ENCODE data around the gene CACNA2D3. TPM values are rescaled to one million over a fixed set of nuclear protein-coding genes. Genes with fewer than 3 reads are reported as not detected.

The CACNA2D3 gene
- total and polyA plus RNA-seq, 2 experiments from 2014 or later, result 1.1 to 2.5 TPM

DNA sequence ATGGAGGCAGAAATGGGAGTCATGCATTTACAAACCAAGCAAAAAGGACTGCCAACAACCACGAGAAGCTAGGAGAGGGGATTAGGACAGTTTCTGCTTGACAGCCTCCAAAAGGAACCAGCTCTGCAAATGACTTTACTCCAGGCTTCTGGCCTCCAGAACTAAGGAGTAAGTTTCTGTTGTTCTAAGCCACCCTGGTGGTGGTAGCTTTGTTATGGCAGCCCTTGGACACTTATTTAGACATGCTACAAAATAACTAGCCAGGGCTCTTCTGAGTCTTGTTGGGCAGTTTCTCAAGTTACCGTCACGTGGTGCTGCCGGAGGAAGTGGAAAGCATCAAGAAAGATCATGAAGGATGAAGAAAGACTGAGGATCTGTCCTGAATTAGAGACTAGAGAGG, 419.0 kb downstream of the CACNA2D3 start:
- Histone ChIP-seq H3K4me3 (no peak overlapping the region), H3K79me2 (no peaks in the 10 kb centered on the region), H3K27ac (no peak overlapping the region), H3K27me3 (no peaks in the 10 kb centered on the region), H3K9me2 (replicated peaks; ENCODE audit: insufficient read depth) (no peaks in the 10 kb centered on the region), H3K9me3 (ENCODE audit: low read depth) (no peaks in the 10 kb centered on the region), H3K36me3 (replicated peaks; ENCODE audit: insufficient read depth, low read depth) (no peaks in the 10 kb centered on the region), H3K4me2 (no peak overlapping the region), H3K4me1 (ENCODE audit: insufficient read depth) (no peaks in the 10 kb centered on the region), H2AFZ (no peak overlapping the region), H4K20me1 (ENCODE audit: insufficient read depth, poor library complexity, severe bottlenecking) (no peaks in the 10 kb centered on the region)
- TF ChIP-seq EZH2phosphoT487 (IDR thresholded peaks at IDR 0.05; ENCODE audit: low read depth, severe bottlenecking, unreplicated experiment), result no peak
- TF ChIP-seq, protein P1, sequence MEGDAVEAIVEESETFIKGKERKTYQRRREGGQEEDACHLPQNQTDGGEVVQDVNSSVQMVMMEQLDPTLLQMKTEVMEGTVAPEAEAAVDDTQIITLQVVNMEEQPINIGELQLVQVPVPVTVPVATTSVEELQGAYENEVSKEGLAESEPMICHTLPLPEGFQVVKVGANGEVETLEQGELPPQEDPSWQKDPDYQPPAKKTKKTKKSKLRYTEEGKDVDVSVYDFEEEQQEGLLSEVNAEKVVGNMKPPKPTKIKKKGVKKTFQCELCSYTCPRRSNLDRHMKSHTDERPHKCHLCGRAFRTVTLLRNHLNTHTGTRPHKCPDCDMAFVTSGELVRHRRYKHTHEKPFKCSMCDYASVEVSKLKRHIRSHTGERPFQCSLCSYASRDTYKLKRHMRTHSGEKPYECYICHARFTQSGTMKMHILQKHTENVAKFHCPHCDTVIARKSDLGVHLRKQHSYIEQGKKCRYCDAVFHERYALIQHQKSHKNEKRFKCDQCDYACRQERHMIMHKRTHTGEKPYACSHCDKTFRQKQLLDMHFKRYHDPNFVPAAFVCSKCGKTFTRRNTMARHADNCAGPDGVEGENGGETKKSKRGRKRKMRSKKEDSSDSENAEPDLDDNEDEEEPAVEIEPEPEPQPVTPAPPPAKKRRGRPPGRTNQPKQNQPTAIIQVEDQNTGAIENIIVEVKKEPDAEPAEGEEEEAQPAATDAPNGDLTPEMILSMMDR (IDR thresholded peaks at IDR 0.05; ENCODE audit: poor library complexity), result no peak
- TF ChIP-seq EZH2 (IDR thresholded peaks at IDR 0.05; ENCODE audit: borderline replicate concordance), result no peak
- 95% methylated on average over 4 of the region's 4 CpGs for WGBS (ENCODE audit: low lambda C conversion rate, missing lambda C conversion rate)
- DNase-seq (ENCODE audit: low spot score), result no peak

- Histone ChIP-seq H3K4me3 (no peak overlapping the region), H3K36me3 (replicated peaks; ENCODE audit: insufficient read depth, low read depth) (no peaks in the 10 kb centered on the region), H2AFZ (no peak overlapping the region), H3K9me3 (ENCODE audit: low read depth) (no peaks in the 10 kb centered on the region), H3K4me1 (ENCODE audit: insufficient read depth) (no peaks in the 10 kb centered on the region), H3K79me2 (no peaks in the 10 kb centered on the region), H3K27me3 (no peaks in the 10 kb centered on the region), H3K27ac (no peak overlapping the region), H3K9me2 (replicated peaks; ENCODE audit: insufficient read depth) (no peaks in the 10 kb centered on the region), H3K4me2 (no peak overlapping the region), H4K20me1 (ENCODE audit: insufficient read depth, poor library complexity, severe bottlenecking) (no peaks in the 10 kb centered on the region)
- no peak for DNase-seq (ENCODE audit: low spot score)
- TF ChIP-seq, protein P1 (IDR thresholded peaks at IDR 0.05; ENCODE audit: poor library complexity), result no peak
- TF ChIP-seq EZH2 (IDR thresholded peaks at IDR 0.05; ENCODE audit: borderline replicate concordance) (no peak), EZH2phosphoT487 (IDR thresholded peaks at IDR 0.05; ENCODE audit: low read depth, severe bottlenecking, unreplicated experiment) (no peak)
- 35% methylated on average over 3 of the region's 3 CpGs for WGBS (ENCODE audit: low lambda C conversion rate, missing lambda C conversion rate)
These were observed 421.1 kb downstream of the CACNA2D3 start for GRCh38 chr3:54543446-54543845.

- no peak overlapping the region for H3K4me3 ChIP-seq
- no peaks in the 10 kb centered on the region for H3K4me1 ChIP-seq (ENCODE audit: insufficient read depth)
- H2AFZ ChIP-seq, result no peak overlapping the region
- no peak for DNase-seq (ENCODE audit: low spot score)
- no peaks in the 10 kb centered on the region for H3K36me3 ChIP-seq (replicated peaks; ENCODE audit: insufficient read depth, low read depth)
- H3K9me3 ChIP-seq (ENCODE audit: low read depth), result no peaks in the 10 kb centered on the region
- H3K27ac ChIP-seq, result no peak overlapping the region
- H3K27me3 ChIP-seq, result no peaks in the 10 kb centered on the region
- H3K4me2 ChIP-seq, result no peak overlapping the region
- H3K79me2 ChIP-seq, result no peaks in the 10 kb centered on the region
- no peaks in the 10 kb centered on the region for H3K9me2 ChIP-seq (replicated peaks; ENCODE audit: insufficient read depth)
- no peak for TF ChIP-seq EZH2 (IDR thresholded peaks at IDR 0.05; ENCODE audit: borderline replicate concordance)
- TF ChIP-seq, protein P1 (IDR thresholded peaks at IDR 0.05; ENCODE audit: poor library complexity), result no peak
- no peak for TF ChIP-seq EZH2phosphoT487 (IDR thresholded peaks at IDR 0.05; ENCODE audit: low read depth, severe bottlenecking, unreplicated experiment)
- no peaks in the 10 kb centered on the region for H4K20me1 ChIP-seq (ENCODE audit: insufficient read depth, poor library complexity, severe bottlenecking)
- WGBS (ENCODE audit: low lambda C conversion rate, missing lambda C conversion rate), result 89% methylated on average over 2 of the region's 2 CpGs
These were observed 424.7 kb downstream of the CACNA2D3 start for GRCh38 chr3:54547051-54547450.

DNA sequence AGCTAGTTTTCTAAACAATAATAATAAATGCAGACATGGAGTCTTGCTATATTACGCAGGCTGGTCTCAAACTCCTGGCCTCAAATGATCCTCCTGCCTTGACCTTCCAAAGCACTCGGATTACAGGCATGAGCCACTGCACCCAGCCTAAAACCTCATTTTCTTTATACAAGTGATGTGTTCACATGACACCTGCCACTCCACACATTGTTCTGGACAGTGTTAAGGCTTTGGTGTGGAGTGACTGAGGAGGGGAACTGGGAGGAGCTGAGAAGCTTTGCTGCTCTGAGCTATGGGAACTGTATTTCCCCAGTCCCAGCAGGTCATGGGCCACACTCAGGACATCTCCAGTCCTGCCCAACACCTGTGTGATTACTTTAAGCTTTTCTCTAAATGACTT, 425.5 kb downstream of the CACNA2D3 start:
- H3K4me3 ChIP-seq, result no peak overlapping the region
- H3K4me1 ChIP-seq (ENCODE audit: insufficient read depth), result no peaks in the 10 kb centered on the region
- no peak overlapping the region for H3K4me2 ChIP-seq
- DNase-seq (ENCODE audit: low spot score), result no peak
- WGBS (ENCODE audit: low lambda C conversion rate, missing lambda C conversion rate), result 89% methylated on average over 2 of the region's 2 CpGs
- H3K79me2 ChIP-seq, result no peaks in the 10 kb centered on the region
- TF ChIP-seq EZH2phosphoT487 (IDR thresholded peaks at IDR 0.05; ENCODE audit: low read depth, severe bottlenecking, unreplicated experiment) (no peak), EZH2 (IDR thresholded peaks at IDR 0.05; ENCODE audit: borderline replicate concordance) (no peak)
- TF ChIP-seq, protein P1 (IDR thresholded peaks at IDR 0.05; ENCODE audit: poor library complexity), result no peak
- H3K9me2 ChIP-seq (replicated peaks; ENCODE audit: insufficient read depth), result no peaks in the 10 kb centered on the region
- no peaks in the 10 kb centered on the region for H3K9me3 ChIP-seq (ENCODE audit: low read depth)
- no peak overlapping the region for H3K27ac ChIP-seq
- H3K36me3 ChIP-seq (replicated peaks; ENCODE audit: insufficient read depth, low read depth), result no peaks in the 10 kb centered on the region
- H4K20me1 ChIP-seq (ENCODE audit: insufficient read depth, poor library complexity, severe bottlenecking), result no peaks in the 10 kb centered on the region
- H3K27me3 ChIP-seq, result no peaks in the 10 kb centered on the region
- H2AFZ ChIP-seq, result no peak overlapping the region

Measured in hepatocyte (in vitro differentiated cells).